SK-N-SH (cell line): ENCODE results near the gene ZG16. TPM values are rescaled to one million over a fixed set of nuclear protein-coding genes. Genes with fewer than 3 reads are reported as not detected.

Experiments
- CTCF ChIA-PET: fragments of 300-600, 350-600 bp; formaldehyde crosslinking; extraction: SDS; loops from one replicate; lab custom pipeline; 2021; lab: Yijun Ruan, JAX
- POLR2A ChIA-PET: fragments of 350-600 bp; sonication (Branson Sonifier 250); formaldehyde crosslinking; extraction: SDS; loops from one replicate; lab custom pipeline; 2020; ENCODE audit warnings: antibody characterized with exemption, inconsistent platforms; lab: Yijun Ruan, JAX
- DNase-seq: peaks from one replicate; pipeline ENCODE4 v3.0.0; 2012
- H2AFZ ChIP-seq: fragments of 200-600 bp; sonication (generic); 2 replicates; pipeline ENCODE4 v1.8.1; 2016; ENCODE audit warnings: antibody characterized with exemption, mild to moderate bottlenecking, low read depth
- H3F3A ChIP-seq: fragments of 200-600 bp; sonication (generic); replicated peaks from 2 replicates; pipeline ENCODE3; 2016; ENCODE audit warnings: antibody characterized with exemption, mild to moderate bottlenecking; ENCODE audit not compliant: insufficient read depth
- H3K27ac ChIP-seq, 2 experiments: fragments of 200-500 bp in 1 of 2; fragments of 200-600 bp in 1 of 2; sonication (Bioruptor generic) in 1 of 2; sonication (generic), shearing (Covaris generic) in 1 of 2; 2 replicates each; pipeline versions ENCODE4 v1.5.1 to v1.6.1; 2014 to 2016; ENCODE audit warnings: low read depth in 2 of 2, inconsistent platforms in 1 of 2, low read length in 1 of 2, mild to moderate bottlenecking in 1 of 2, mixed read lengths in 1 of 2
- H3K27me3 ChIP-seq: fragments of 200-600 bp; sonication (generic), shearing (Covaris generic); 2 replicates; pipeline ENCODE4 v1.6.1; 2016; ENCODE audit warnings: mixed run types; ENCODE audit not compliant: insufficient read depth
- H3K36me3 ChIP-seq, 2 experiments: fragments of 200-500 bp in 1 of 2; fragments of 200-600 bp in 1 of 2; sonication (Bioruptor generic) in 1 of 2; sonication (generic) in 1 of 2; replicated peaks in 1 of 2; 2 replicates each; pipeline versions ENCODE3 to v1.5.1; 2014 to 2016; ENCODE audit warnings: low read length in 1 of 2, mild to moderate bottlenecking in 1 of 2; ENCODE audit not compliant: insufficient read depth in 2 of 2, control insufficient read depth in 1 of 2
- H3K4me1 ChIP-seq, 2 experiments: fragments of 200-500 bp in 1 of 2; fragments of 200-600 bp in 1 of 2; sonication (Bioruptor generic) in 1 of 2; sonication (generic), shearing (Covaris generic) in 1 of 2; 2 replicates each; pipeline versions ENCODE4 v1.5.1 to v1.6.1; 2014 to 2016; ENCODE audit warnings: low read depth in 1 of 2, low read length in 1 of 2, mixed run types in 1 of 2; ENCODE audit not compliant: insufficient read depth in 2 of 2, control insufficient read depth in 1 of 2
- H3K4me2 ChIP-seq: fragments of 200-600 bp; sonication (generic), shearing (Covaris generic); 2 replicates; pipeline ENCODE4 v1.6.1; 2017; ENCODE audit warnings: mixed run types
- H3K4me3 ChIP-seq, 2 experiments: fragments of 200-500 bp in 1 of 2; fragments of 200-600 bp in 1 of 2; sonication (Bioruptor generic) in 1 of 2; sonication (generic), shearing (Covaris generic) in 1 of 2; 2 replicates each; pipeline versions ENCODE4 v1.5.1 to v1.8.1; 2014 to 2016; ENCODE audit warnings: low read depth in 2 of 2, inconsistent platforms in 1 of 2, low read length in 1 of 2, mild to moderate bottlenecking in 1 of 2, mixed read lengths in 1 of 2, moderate library complexity in 1 of 2
- H3K79me2 ChIP-seq: fragments of 200-600 bp; sonication (generic); 2 replicates; pipeline ENCODE4 v1.8.1; 2017; ENCODE audit warnings: mild to moderate bottlenecking; ENCODE audit not compliant: insufficient read depth
- H3K9ac ChIP-seq: fragments of 200-600 bp; sonication (generic); 2 replicates; pipeline ENCODE4 v1.6.1; 2017; ENCODE audit warnings: mixed run types
- H3K9me2 ChIP-seq: fragments of 200-600 bp; sonication (generic); 2 replicates; pipeline ENCODE4 v1.6.1; 2017; ENCODE audit warnings: mixed run types
- H3K9me3 ChIP-seq: fragments of 200-600 bp; sonication (generic); 2 replicates; pipeline ENCODE4 v1.6.1; 2017; ENCODE audit warnings: mixed run types, mild to moderate bottlenecking, moderate library complexity
- H4K20me1 ChIP-seq: fragments of 200-600 bp; sonication (generic); 2 replicates; pipeline ENCODE4 v1.6.1; 2017; ENCODE audit warnings: mild to moderate bottlenecking, mixed run types; ENCODE audit not compliant: insufficient read depth
- CTCF ChIP-seq: fragments of 200-600 bp; sonication (generic); IDR thresholded peaks from 2 replicates; pipeline ENCODE4 v1.6.1; 2017; ENCODE audit warnings: antibody characterized with exemption, mild to moderate bottlenecking, moderate library complexity
- FOSL2 ChIP-seq: IDR thresholded peaks from 2 replicates; pipeline ENCODE4 v1.4.0; 2012; ENCODE audit warnings: low read depth, mild to moderate bottlenecking, moderate library complexity, borderline replicate concordance
- FOXM1 ChIP-seq: IDR thresholded peaks from 2 replicates; pipeline ENCODE4 v1.4.0; 2012; ENCODE audit warnings: low read depth, mild to moderate bottlenecking
- GATA2 ChIP-seq: sonication (generic); formaldehyde crosslinking; IDR thresholded peaks from 2 replicates; pipeline ENCODE4 v1.5.0; 2020; ENCODE audit warnings: mild to moderate bottlenecking, missing genetic modification reagents
- JUND ChIP-seq: IDR thresholded peaks from 2 replicates; pipeline ENCODE4 v1.4.0; 2012
- MAX ChIP-seq: IDR thresholded peaks from 2 replicates; pipeline ENCODE4 v1.4.0; 2012; ENCODE audit warnings: low read depth
- MEF2A ChIP-seq: IDR thresholded peaks from 2 replicates; pipeline ENCODE4 v1.4.0; 2012; ENCODE audit warnings: low read depth, borderline replicate concordance
- MXI1 ChIP-seq: IDR thresholded peaks from 2 replicates; pipeline ENCODE4 v1.6.1; 2012; ENCODE audit warnings: mild to moderate bottlenecking, low read depth, low read length, improper control_type of control experiment
- NFIC ChIP-seq: IDR thresholded peaks from 2 replicates; pipeline ENCODE4 v1.4.0; 2012; ENCODE audit warnings: borderline replicate concordance
- POLR2AphosphoS5 ChIP-seq: IDR thresholded peaks from 2 replicates; pipeline ENCODE4 v1.6.1; 2012; ENCODE audit warnings: low read depth, low read length
- RCOR1 ChIP-seq: fragments of 150-350 bp; IDR thresholded peaks from 2 replicates; pipeline ENCODE4 v1.6.1; 2017; ENCODE audit warnings: antibody characterized with exemption, low read length
- RFX5 ChIP-seq: IDR thresholded peaks from 2 replicates; pipeline ENCODE4 v1.6.1; 2012; ENCODE audit warnings: mild to moderate bottlenecking, improper control_type of control experiment, low read length
- RXRA ChIP-seq: IDR thresholded peaks from 2 replicates; pipeline ENCODE4 v1.4.0; 2012; ENCODE audit warnings: low read depth, mild to moderate bottlenecking, borderline replicate concordance
- ZBTB33 ChIP-seq: IDR thresholded peaks from 2 replicates; pipeline ENCODE4 v1.4.0; 2012; ENCODE audit warnings: low read depth, borderline replicate concordance
- WGBS: methylation state at CpG from one replicate; pipeline ENCODE4 v1.1.6; 2017; ENCODE audit warnings: low lambda C conversion rate; 5-methylcytosine and 5-hydroxymethylcytosine counted together
- polyA plus RNA-seq, 3 experiments: library from polyadenylated mRNA; depleted of rRNA; stranded (reverse); fragments of >200 nt; gene quantifications; 2 replicates each; pipeline ENCODE4 v1.2.3, GENCODE V29; 2012
- TF ChIP-seq, protein P1 (sequence below): IDR thresholded peaks from 2 replicates; pipeline ENCODE4; 2012
- TF ChIP-seq, protein P2 (sequence below): fragments of 150-350 bp; IDR thresholded peaks from 2 replicates; pipeline ENCODE4 v1.6.1; 2016; ENCODE audit warnings: mild to moderate bottlenecking, low read depth, low read length

The ZG16 gene
- polyA plus RNA-seq, 1 of the 3 experiments (the other 2 are of a cell fraction), result not detected

GRCh38 chr16:29742683-29743275, 35.3 kb upstream of the ZG16 start:
- WGBS, result 61% methylated on average over 7 of the region's 7 CpGs
- DNase-seq, result no peak
- H3F3A ChIP-seq, result no peaks in the 10 kb centered on the region
- POLR2A ChIA-PET, result no interaction called here
- H3K4me2 ChIP-seq, result no peak overlapping the region
- H3K4me1 ChIP-seq, result no peaks in the 10 kb centered on the region
- no peak overlapping the region for H3K4me3 ChIP-seq
- H2AFZ ChIP-seq, result no peak overlapping the region
- no peaks in the 10 kb centered on the region for H3K9me3 ChIP-seq
- TF ChIP-seq JUND (no peak), MEF2A (no peak), FOXM1 (no peak), RCOR1 (no peak), NFIC (no peak), MAX (no peak), GATA2 (no peak), POLR2AphosphoS5 (no peak), CTCF (no peak), RXRA (no peak), ZBTB33 (no peak), RFX5 (no peak), FOSL2 (no peak), MXI1 (no peak)
- TF ChIP-seq, protein P1, sequence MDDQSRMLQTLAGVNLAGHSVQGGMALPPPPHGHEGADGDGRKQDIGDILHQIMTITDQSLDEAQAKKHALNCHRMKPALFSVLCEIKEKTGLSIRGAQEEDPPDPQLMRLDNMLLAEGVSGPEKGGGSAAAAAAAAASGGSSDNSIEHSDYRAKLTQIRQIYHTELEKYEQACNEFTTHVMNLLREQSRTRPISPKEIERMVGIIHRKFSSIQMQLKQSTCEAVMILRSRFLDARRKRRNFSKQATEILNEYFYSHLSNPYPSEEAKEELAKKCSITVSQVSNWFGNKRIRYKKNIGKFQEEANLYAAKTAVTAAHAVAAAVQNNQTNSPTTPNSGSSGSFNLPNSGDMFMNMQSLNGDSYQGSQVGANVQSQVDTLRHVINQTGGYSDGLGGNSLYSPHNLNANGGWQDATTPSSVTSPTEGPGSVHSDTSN, result no peak
- TF ChIP-seq, protein P2, sequence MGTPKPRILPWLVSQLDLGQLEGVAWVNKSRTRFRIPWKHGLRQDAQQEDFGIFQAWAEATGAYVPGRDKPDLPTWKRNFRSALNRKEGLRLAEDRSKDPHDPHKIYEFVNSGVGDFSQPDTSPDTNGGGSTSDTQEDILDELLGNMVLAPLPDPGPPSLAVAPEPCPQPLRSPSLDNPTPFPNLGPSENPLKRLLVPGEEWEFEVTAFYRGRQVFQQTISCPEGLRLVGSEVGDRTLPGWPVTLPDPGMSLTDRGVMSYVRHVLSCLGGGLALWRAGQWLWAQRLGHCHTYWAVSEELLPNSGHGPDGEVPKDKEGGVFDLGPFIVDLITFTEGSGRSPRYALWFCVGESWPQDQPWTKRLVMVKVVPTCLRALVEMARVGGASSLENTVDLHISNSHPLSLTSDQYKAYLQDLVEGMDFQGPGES, result no peak
- no peaks in the 10 kb centered on the region for H3K9me2 ChIP-seq
- CTCF ChIA-PET, result no interaction called here
- no peaks in the 10 kb centered on the region for H4K20me1 ChIP-seq
- no peak overlapping the region for H3K27ac ChIP-seq
- H3K27me3 ChIP-seq, result no peaks in the 10 kb centered on the region
- H3K9ac ChIP-seq, result no peak overlapping the region
- no peaks in the 10 kb centered on the region for H3K79me2 ChIP-seq
- no peaks in the 10 kb centered on the region for H3K36me3 ChIP-seq
